LNCAP (cell line): ENCODE results near the gene ZNF236.

ENCODE experiments used
- CTCF ChIP-seq: fragments of 450-650 bp; IDR thresholded peaks from 2 replicates; pipeline ENCODE4 v1.5.1; 2017; ENCODE audit warnings: mild to moderate bottlenecking

ZNF236 gene

GRCh38 chr18:76981396-76981968 lies 159.1 kb downstream of the ZNF236 start:
- no peak for TF ChIP-seq CTCF

GRCh38 chr18:76982038-76982437 lies 159.7 kb downstream of the ZNF236 start:
- TF ChIP-seq CTCF = no peak

GRCh38 chr18:76982841-76983583 lies 160.7 kb downstream of the ZNF236 start:
- TF ChIP-seq CTCF = peak; percentile 95

- no peak; the same call in none of the 2 replicates for TF ChIP-seq CTCF
These were observed 161.3 kb downstream of the ZNF236 start for GRCh38 chr18:76983613-76984051.

- TF ChIP-seq CTCF = no peak
These were observed 162.1 kb downstream of the ZNF236 start for GRCh38 chr18:76984193-76985155.

- TF ChIP-seq CTCF = no peak
These were observed 163.0 kb downstream of the ZNF236 start for GRCh38 chr18:76985156-76985950.

- no peak for TF ChIP-seq CTCF
These were observed 163.5 kb downstream of the ZNF236 start for GRCh38 chr18:76985951-76986236.
